Measurements from ENCODE around the gene MIER3. TPM values are rescaled to one million over a fixed set of nuclear protein-coding genes. Genes with fewer than 3 reads are reported as not detected.
A peak's percentile ranks its signal among the peaks of the same experiment; 100 is the strongest.

The MIER3 gene, protein sequence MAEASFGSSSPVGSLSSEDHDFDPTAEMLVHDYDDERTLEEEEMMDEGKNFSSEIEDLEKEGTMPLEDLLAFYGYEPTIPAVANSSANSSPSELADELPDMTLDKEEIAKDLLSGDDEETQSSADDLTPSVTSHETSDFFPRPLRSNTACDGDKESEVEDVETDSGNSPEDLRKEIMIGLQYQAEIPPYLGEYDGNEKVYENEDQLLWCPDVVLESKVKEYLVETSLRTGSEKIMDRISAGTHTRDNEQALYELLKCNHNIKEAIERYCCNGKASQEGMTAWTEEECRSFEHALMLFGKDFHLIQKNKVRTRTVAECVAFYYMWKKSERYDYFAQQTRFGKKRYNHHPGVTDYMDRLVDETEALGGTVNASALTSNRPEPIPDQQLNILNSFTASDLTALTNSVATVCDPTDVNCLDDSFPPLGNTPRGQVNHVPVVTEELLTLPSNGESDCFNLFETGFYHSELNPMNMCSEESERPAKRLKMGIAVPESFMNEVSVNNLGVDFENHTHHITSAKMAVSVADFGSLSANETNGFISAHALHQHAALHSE
- total RNA-seq: 10 to 100 TPM; 11.1 to 12.3 TPM

DNA sequence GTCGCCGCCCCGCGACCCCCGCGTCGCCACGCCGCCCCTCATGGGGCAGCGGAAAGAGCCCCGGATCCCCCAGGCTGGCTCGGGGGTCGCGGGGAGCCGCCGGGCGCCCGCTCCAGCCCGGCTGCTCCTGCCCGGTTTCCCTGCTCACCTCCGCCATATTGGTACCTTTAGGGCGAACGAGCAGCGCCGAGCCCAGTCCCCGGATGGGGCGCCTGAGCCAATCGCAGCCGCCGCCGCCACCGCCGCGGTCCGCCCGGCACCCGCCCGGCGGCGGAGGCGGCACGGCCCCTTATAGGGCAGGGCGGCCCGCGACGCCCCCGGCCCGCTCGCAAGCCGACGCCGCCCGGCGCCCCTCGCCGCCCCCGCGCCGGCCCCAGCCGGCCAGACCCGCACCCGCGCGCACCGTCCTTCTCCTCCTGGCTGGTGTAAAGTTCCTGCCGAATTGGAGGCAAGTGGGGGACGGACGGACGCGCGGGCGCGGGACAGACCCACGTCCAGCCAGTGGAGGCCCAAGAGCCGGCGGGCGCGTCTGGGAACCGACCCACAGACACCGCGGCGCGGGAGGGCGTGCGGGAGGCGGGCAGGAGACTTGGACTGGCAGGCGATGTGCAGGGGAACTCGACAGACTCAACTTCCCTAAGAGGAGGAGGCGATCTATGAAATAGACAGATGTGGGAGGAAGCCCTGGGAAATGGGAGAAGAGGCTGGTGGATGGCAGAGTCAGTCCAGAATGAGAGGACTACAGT lies at the start of gene MIER3:
TSS of gene MIER3 (minus strand) at position 178 of the 746 bp plus-strand sequence. CDS start at position 157, 21 bp downstream.
- Mint-ChIP-seq H3K9me3 (no peaks in the 10 kb centered on the region), H3K27me3 (ENCODE audit: low read depth) (peaks cover 10% of the 10 kb centered on the region), H3K4me3 (peak within 1 kb of the TSS; percentile 85), H3K4me1 (ENCODE audit: low read depth) (peaks cover 20% of the 10 kb centered on the region), H3K36me3 (ENCODE audit: low read depth) (peaks cover 2% of the 10 kb centered on the region), H3K27ac (peak within 1 kb of the TSS; percentile 9)
- CTCF ChIA-PET: no interaction called here
- peak; percentile 83 for DNase-seq
- intact Hi-C loops (cut with micrococcal nuclease): loop anchor here (1.0 to 2.0 kb wide), 5 partner anchors 43 to 1509 kb away; partner anchors contain the start of genes PLK2 and SETD9

DNA sequence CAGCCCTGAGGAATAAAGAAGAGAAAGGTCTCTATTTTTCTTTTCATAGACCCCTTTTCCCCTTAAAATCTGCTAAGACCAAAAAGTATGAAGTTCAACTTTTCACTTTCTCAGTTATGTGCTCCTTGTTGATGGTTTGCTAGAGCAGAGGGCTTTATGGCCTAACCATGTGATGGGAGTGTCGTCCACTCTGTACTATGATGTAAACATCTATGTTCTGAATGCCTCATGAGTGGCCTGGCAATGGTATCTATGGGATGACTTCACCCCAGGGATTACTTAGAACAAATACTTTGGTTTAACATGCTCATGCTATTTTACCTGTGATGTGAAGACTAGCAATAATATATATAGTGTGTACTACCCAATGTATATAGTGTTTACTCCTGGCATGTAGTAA lies 43.7 kb upstream of the MIER3 start:
- Mint-ChIP-seq H3K9me3 (no peaks in the 10 kb centered on the region), H3K4me3 (no peak overlapping the region), H3K4me1 (ENCODE audit: low read depth) (no peaks in the 10 kb centered on the region), H3K27ac (no peak overlapping the region), H3K27me3 (ENCODE audit: low read depth) (no peaks in the 10 kb centered on the region), H3K36me3 (ENCODE audit: low read depth) (no peaks in the 10 kb centered on the region)
- CTCF ChIA-PET: interaction anchor here (0.6 to 2.0 kb wide), 3 partner anchors 41 to 174 kb away, joined by 3 to 7 read pairs (median 5); no protein-coding TSS in a partner anchor
- no peak for DNase-seq
- intact Hi-C loops (cut with micrococcal nuclease): no loop called here

DNA sequence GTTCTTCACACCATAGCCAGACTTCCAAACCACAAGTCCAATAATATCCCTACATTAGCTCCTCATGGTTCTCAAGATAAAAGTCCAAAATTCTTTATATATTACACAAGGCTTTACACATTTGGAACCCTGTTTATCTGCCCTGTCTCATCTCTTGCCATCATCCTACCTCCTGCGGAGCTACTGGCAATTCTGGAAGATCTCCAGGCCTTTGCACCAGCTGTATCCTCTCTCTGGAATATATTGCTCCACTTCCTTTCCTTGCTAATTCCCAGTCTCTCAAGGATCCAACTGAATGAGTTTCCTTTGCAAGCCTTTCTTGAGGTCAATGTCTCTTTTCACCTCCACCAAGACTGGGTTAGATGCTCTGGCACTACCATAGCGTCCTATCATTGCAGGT lies 41.3 kb upstream of the MIER3 start:
- CTCF ChIA-PET: interaction anchor here (0.6 kb wide), 1 partner anchor 41 kb away, joined by 3 read pairs; no protein-coding TSS in a partner anchor
- no peaks in the 10 kb centered on the region for H3K36me3 Mint-ChIP-seq (ENCODE audit: low read depth)
- DNase-seq: no peak
- H3K4me3 Mint-ChIP-seq: no peak overlapping the region
- intact Hi-C loops (cut with micrococcal nuclease): no loop called here
- H3K27ac Mint-ChIP-seq: no peak overlapping the region
- no peaks in the 10 kb centered on the region for H3K4me1 Mint-ChIP-seq (ENCODE audit: low read depth)
- no peaks in the 10 kb centered on the region for H3K9me3 Mint-ChIP-seq
- no peaks in the 10 kb centered on the region for H3K27me3 Mint-ChIP-seq (ENCODE audit: low read depth)

DNA sequence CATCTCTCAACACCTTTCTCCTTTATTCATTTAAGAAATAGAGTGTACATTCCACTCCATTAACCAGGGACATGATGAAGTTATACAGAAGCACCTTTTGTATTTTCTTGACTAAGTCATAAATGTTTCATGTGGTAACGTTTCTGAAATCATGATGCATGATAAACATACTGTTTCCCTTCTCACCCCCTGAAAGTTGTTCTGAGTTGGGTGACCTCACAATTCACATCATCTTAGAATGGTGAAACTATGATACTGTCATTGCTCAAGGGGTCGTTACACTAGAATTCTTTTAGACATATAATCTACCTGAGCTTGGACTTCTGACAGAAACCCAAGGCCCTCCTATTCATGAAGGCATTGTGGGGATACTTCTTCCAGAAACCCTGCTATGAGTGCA lies 37.8 kb upstream of the MIER3 start:
- Mint-ChIP-seq H3K36me3 (ENCODE audit: low read depth) (no peaks in the 10 kb centered on the region), H3K9me3 (no peaks in the 10 kb centered on the region), H3K4me3 (no peak overlapping the region), H3K27ac (no peak overlapping the region), H3K4me1 (ENCODE audit: low read depth) (peaks cover under 1% of the 10 kb centered on the region), H3K27me3 (ENCODE audit: low read depth) (no peaks in the 10 kb centered on the region)
- CTCF ChIA-PET: no interaction called here
- intact Hi-C loops (cut with micrococcal nuclease): no loop called here
- DNase-seq: no peak

DNA sequence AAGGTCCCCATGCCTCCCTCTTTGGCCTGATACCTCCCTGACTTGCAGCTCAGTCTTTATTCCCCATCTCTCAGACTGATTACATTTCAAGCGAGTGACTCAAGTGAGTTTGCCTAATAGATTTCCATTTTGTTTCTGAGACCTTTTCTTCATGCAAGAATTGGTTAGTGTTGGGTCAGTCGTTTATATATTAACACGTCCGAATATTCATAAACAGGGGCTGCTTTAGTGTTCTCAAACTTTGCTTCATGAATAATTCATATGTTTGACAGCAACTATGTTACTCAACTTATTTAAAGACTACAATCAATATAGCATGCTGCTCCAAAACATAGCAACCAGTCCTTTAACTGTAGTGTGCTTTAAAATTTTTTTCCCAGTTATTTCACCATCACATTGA lies 36.6 kb upstream of the MIER3 start:
- CTCF ChIA-PET: no interaction called here
- H3K4me1 Mint-ChIP-seq (ENCODE audit: low read depth): peaks cover 10% of the 10 kb centered on the region
- intact Hi-C loops (cut with micrococcal nuclease): no loop called here
- no peaks in the 10 kb centered on the region for H3K27me3 Mint-ChIP-seq (ENCODE audit: low read depth)
- no peaks in the 10 kb centered on the region for H3K9me3 Mint-ChIP-seq
- no peak for DNase-seq
- H3K27ac Mint-ChIP-seq: no peak overlapping the region
- H3K36me3 Mint-ChIP-seq (ENCODE audit: low read depth): no peaks in the 10 kb centered on the region
- no peak overlapping the region for H3K4me3 Mint-ChIP-seq

DNA sequence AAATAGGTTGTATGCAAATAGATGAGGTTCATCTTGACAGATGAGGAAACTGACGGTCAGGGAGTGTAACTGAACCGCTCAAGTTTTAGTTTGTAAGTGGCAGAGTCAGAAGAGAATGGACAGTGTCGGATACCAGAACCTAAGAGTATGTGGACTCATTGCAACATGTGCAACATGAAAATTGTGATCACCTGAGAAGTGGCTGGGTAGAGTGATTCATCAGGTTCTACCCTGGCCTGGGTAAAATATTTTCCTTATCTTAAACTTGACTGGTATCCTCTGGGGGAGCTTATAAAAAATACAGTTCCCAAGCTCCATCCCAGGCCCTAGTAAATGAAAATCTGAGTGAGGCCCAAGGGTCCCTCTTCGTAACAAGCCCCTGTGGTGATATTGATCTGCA lies 35.2 kb upstream of the MIER3 start:
- CTCF ChIA-PET: no interaction called here
- Mint-ChIP-seq H3K36me3 (ENCODE audit: low read depth) (no peaks in the 10 kb centered on the region), H3K4me3 (no peak overlapping the region), H3K27ac (no peak overlapping the region), H3K9me3 (no peaks in the 10 kb centered on the region), H3K27me3 (ENCODE audit: low read depth) (no peaks in the 10 kb centered on the region), H3K4me1 (ENCODE audit: low read depth) (peaks cover 10% of the 10 kb centered on the region)
- intact Hi-C loops (cut with micrococcal nuclease): no loop called here
- no peak for DNase-seq

DNA sequence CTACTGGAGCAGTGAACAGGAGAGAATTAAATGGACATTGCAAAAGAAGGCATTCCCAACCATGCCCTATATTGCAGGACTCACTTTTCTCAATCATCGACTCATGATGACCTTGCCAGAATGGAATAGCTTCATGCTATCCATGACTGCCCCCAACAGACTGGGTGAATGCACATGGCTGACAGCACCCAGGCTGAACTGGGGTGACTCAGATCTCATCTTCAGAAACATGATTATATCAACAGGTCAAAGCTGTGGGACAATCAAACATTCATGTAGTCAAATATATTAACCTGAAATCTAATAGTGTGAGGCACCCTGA lies 34.7 kb upstream of the MIER3 start:
- intact Hi-C loops (cut with micrococcal nuclease): no loop called here
- H3K4me1 Mint-ChIP-seq (ENCODE audit: low read depth): peaks cover 10% of the 10 kb centered on the region
- no peaks in the 10 kb centered on the region for H3K36me3 Mint-ChIP-seq (ENCODE audit: low read depth)
- no peaks in the 10 kb centered on the region for H3K27me3 Mint-ChIP-seq (ENCODE audit: low read depth)
- H3K27ac Mint-ChIP-seq: no peak overlapping the region
- no peaks in the 10 kb centered on the region for H3K9me3 Mint-ChIP-seq
- no peak for DNase-seq
- CTCF ChIA-PET: no interaction called here
- H3K4me3 Mint-ChIP-seq: no peak overlapping the region

DNA sequence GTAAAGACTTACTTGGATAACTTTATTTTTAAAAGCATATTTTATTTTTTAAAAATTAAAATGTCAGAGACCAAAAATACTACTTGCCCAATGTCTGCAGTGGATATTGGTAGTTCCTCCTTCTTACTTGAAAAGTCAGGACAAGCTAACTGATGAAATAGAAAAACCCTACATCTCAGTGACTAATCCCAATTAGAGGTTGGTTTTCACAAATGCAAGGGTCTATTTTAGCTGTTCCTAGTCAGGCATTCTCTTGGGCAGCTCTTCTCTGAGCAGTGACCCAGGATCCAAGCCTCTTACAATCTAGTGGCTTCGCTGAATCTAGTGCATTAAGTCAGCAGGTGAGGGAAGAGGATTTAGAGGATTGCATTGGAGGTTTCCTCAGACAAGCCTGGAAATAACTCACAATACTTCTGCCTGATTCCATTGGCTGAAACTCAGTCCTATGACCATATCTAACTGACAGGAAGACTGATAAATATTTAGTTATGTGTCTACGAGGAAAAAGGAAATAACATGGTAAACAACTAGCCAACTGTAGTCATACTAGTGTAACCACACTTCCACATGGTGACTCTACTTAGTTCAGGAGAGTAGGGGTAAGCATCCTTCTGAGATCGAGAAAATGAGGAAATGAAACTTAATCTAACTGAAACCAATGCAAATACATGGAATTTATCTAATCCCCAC lies 34.2 kb upstream of the MIER3 start:
- intact Hi-C loops (cut with micrococcal nuclease): no loop called here
- peaks cover 10% of the 10 kb centered on the region for H3K4me1 Mint-ChIP-seq (ENCODE audit: low read depth)
- H3K4me3 Mint-ChIP-seq: no peak overlapping the region
- DNase-seq: no peak
- H3K9me3 Mint-ChIP-seq: no peaks in the 10 kb centered on the region
- H3K27ac Mint-ChIP-seq: no peak overlapping the region
- no peaks in the 10 kb centered on the region for H3K36me3 Mint-ChIP-seq (ENCODE audit: low read depth)
- CTCF ChIA-PET: interaction anchor here (1.1 kb wide), 1 partner anchor 281 kb away, joined by 3 read pairs; no protein-coding TSS in a partner anchor
- H3K27me3 Mint-ChIP-seq (ENCODE audit: low read depth): no peaks in the 10 kb centered on the region

DNA sequence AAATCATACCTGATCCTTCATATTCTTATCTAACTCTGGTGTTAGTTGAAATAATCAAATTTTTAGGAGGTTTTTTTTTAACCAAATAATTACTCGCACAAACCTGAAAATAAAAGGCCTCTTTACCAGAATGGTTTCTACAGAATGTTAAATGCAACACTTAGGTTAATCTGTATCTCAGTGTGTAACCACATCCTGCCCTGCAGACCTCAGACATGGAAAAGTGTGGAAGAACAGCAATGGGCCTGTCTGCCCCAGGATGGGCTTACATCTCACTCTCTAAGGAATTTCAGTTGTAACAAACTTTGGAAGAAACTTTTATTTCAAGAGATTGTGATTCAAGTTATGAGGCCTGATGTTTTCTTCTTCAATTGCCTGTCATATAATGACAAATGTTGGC lies 32.5 kb upstream of the MIER3 start:
- CTCF ChIA-PET: no interaction called here
- Mint-ChIP-seq H3K27ac (no peak overlapping the region), H3K4me3 (no peak overlapping the region), H3K27me3 (ENCODE audit: low read depth) (no peaks in the 10 kb centered on the region), H3K9me3 (no peaks in the 10 kb centered on the region), H3K36me3 (ENCODE audit: low read depth) (no peaks in the 10 kb centered on the region), H3K4me1 (ENCODE audit: low read depth) (peaks cover 10% of the 10 kb centered on the region)
- intact Hi-C loops (cut with micrococcal nuclease): no loop called here
- DNase-seq: peak; percentile 26

DNA sequence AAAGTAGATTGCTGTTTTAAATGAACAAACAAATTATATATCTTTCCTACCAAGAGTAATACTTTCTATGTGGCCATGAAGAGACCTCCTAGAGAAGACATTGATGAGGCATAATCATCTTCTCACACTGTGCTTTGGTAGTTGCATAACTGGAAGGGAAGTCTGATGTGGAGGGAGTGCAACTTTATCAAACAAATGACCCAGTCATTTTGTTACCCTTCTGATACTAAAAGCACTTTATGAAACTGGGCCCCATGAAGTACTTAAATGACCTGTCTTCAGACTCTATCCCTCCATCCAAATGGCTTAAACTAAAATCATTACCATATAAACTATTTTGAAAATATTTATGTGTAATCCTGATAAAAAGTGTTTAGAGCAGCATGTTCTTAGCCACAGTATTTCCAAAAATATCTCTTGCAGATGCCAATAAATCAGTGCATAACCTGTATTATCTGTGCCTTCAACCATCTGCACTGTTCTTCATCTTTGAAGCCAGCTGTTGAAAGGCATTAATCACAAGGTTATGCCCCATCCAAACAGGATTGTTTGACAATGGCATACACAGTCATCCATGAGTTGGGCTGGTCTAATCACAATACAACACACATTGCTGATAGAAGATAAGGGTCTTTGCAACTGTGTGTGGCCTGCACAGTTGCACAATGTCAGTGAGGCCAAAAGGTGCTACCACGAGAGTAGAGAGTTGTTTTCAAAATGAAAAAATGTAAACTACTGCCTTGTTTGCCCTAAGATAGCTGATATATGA lies 31.9 kb upstream of the MIER3 start:
- intact Hi-C loops (cut with micrococcal nuclease): no loop called here
- CTCF ChIA-PET: no interaction called here
- Mint-ChIP-seq H3K4me1 (ENCODE audit: low read depth) (peaks cover 10% of the 10 kb centered on the region), H3K4me3 (no peak overlapping the region), H3K36me3 (ENCODE audit: low read depth) (no peaks in the 10 kb centered on the region), H3K9me3 (no peaks in the 10 kb centered on the region), H3K27ac (no peak overlapping the region), H3K27me3 (ENCODE audit: low read depth) (no peaks in the 10 kb centered on the region)
- no peak for DNase-seq

DNA sequence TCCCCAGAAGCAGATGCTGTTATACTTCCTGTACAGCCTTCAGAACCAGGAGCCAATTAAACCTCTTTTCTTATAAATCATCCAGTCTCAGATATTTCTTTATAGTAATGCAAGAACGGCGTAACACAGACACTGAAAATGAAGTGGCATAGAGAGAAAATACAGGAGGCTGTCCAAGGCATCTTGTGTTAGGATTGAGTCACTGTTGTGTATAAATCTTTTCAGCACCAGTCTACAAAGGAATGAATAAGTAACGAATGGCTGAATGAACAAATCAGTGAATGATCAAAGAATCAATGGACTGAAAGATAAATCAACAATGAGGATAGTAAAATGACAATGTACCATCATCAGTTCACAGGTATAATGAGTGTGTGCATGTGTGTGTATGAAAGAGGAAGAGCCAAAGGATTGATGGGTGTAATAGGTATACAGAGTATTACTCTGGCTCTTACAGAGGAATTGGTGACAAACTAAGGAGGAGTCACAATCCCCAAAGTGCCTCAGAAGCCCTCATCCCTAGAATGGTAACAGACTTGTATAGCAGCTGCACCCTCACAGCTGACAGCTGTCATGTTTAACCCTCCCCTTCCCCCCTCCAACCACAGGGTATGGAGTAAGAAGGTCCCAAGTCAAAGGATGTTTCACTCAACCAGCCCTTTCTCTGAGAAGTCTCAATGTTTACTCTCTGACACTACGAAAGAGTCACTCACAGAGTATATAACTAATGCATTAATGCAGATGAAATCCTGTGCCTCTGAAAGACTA lies 29.8 kb upstream of the MIER3 start:
- no peak for DNase-seq
- Mint-ChIP-seq H3K9me3 (no peaks in the 10 kb centered on the region), H3K27me3 (ENCODE audit: low read depth) (no peaks in the 10 kb centered on the region), H3K36me3 (ENCODE audit: low read depth) (no peaks in the 10 kb centered on the region), H3K4me1 (ENCODE audit: low read depth) (peaks cover 10% of the 10 kb centered on the region), H3K27ac (no peak overlapping the region), H3K4me3 (no peak overlapping the region)
- intact Hi-C loops (cut with micrococcal nuclease): no loop called here
- CTCF ChIA-PET: no interaction called here
